GM19438 (cell line): ENCODE data around the gene TENM3.

ENCODE experiments used
- ATAC-seq: cut with Tn5 transposase; IDR thresholded peaks from one replicate; pipeline ENCODE4 v1.9.1; 2021; ENCODE audit warnings: low read depth; ENCODE audit not compliant: unreplicated experiment

Gene TENM3

DNA sequence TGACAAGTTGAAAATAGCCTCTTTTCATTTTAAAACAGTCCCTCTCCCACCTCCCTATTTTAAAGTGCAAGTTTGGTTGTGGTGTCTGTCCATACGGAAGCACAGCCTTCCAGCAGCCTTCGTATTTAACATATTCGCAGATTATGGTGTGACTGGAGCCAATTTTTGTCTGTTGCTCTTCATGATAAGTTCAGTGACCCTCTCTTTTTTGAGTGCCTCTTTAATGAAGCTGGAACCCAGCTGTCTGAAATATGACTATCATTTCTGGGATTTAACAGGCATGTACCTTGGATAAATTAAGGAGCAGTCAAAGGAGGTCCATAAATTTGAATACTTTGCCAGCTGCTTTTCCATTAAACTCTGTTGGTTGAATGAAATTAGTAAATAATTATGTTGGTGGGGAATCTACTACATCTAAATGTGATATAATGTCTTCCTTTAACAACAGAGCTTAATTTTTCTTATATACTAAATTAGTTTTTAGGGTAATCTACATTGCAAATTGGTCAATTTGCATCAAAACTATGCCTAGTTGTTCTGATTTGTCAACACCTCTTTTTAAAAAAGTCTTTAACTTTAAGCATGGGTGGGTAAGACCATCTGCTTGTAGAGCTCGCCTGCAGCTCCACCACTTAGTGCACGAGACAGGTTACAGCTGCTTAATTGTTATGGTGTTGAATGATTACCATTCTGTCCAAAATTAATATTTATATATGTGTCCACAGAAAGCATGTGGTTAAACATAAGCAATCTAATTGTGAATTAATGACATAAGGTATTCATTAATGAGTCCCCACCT, 457.4 kb downstream of the TENM3 start:
- no peak for ATAC-seq

DNA sequence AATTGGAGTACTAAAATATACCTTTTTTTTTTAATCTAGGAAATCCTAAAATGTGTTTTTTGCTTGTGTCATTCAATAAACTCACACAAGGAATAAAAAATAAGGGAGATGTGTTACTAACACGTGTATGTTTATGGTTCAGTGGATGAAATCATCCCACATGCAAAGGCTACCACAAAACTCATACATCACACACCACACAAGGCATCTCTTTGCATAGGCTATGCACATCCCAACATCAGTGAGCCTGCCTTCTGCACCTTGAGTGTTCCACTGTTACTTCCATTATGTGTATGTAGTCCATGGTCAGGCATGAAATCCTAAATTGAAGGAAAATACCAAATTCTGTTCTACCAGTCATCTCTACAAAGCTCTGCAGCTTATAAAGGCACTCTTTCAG, 460.9 kb downstream of the TENM3 start:
- no peak for ATAC-seq

DNA sequence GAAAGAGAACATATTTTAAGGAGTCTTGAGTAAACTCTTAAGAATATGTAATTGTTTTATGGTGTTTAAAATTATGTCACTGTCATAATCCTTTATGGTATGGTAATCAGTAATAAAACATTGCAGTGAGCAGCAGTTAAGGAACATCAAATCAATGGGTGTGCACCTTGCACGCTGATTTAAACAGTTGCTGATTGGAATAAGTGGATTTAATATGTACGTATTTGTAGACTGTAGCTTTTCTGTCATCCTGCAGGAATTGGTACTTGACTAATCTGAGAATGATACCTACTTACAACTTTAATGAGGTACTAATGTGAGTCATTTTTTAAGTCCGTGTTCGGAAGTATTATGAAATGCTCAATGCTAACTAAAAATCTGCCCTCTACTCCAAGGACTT, 461.7 kb downstream of the TENM3 start:
- ATAC-seq = no peak

DNA sequence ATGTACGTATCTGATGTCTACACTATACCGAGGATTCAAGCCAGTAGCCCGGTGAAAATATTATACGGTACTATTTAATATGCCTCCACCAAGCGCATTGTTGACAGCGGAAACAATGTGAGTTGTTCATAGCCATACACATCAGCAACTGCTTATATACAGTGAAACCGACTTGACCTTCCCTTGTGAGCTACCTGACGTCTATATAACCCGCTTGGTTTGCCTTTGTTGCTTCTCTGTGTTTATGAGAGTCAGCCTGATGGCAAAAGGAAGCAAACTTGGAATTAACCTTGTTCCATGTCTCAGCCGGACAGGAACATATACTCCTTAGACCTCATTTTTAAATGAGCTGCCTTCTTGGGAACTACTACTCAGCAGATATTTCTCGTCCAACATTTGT, 462.2 kb downstream of the TENM3 start:
- ATAC-seq = no peak

DNA sequence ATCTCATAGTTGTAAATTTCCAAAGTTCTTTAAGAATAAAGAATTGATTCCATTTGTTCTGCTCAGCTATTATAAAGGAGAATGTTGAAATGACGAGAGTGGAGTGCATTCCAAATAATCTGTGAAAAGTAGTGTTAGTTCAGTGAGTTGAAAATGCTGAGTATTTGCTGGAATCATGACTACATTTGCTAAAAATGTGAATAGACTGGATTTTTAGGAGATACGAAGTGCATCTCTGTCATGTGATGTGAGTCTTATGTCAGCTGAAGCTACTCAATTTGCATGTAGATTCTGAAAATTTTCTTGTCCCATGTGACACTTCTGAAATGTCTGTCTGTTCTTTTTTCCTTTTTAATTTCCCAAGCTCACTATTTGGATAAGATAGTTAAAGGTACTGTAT, 468.0 kb downstream of the TENM3 start:
- ATAC-seq = no peak

DNA sequence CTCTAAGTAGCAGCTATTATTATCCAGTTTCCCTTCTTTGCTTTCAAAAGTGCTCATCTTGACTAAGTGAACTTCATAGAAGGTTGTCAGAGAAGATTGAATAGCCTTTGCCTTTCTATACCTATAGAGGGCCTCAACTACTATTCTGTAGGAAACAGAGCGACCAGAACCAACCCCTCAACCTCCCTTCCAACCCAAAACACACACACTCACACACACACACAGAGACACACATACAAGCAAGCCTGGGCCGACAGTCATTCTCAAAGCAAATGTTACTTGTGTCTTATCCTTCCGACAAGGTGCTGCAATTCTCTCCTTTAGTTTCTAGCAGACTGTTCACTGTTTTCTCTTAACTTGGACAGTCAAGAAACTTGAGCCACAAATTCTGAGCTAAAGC, 472.3 kb downstream of the TENM3 start:
- no peak for ATAC-seq

DNA sequence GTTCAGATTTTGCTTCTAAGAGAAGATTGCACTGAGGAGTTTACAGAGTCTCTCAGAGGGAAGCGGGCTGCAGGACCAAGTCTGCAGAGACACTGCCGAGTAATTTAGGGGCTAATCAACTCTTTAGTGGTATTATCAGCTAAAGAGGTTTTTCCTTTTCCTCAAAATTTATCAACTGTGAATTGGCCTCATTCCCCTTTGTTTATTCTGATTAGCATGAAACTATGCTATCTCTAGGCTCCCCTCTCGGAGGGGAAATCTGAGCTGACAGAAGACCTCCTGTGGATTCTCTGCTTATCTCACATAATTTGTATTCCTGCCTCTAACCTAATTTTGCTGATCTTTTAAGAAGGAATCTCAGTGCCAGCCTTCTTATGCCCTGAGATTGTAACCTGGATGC, 473.0 kb downstream of the TENM3 start:
- ATAC-seq = no peak

DNA sequence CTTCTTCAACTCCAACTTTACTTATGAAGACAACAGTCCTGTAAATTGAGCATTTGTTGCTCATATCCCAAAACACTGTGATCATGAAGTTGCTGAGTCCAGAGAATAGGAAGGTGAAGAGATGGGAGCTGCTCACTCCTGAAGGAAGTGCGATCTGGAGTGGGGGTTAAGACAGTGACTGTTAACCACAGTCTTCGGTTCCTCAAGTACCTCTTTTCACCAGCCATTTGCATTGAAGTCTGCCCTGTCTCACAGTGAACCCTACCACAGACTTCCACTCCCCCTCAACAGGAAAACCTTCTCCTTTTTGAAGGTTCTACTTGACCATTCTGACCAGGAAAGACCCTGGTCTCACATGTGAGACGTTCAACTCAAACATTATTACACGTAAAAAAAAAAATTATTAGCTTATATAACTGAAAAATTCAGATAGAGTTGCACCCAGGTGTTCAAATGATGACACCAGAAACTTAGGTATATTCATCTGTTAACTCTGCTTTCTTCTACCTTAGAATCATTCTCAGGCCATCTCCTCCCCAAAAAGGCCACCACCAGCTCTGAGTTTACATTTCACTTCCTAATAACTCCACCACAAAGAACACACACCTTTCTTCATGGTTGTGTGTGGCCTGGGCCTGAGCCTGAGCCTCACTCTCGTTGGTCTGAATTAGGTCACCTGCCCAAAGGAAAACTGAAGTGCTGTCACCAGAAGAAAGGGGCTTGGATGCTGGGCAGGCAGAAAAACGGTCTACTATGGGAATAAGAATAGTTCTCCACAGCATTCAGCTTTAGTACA, 474.8 kb downstream of the TENM3 start:
- peak; percentile 49 for ATAC-seq

DNA sequence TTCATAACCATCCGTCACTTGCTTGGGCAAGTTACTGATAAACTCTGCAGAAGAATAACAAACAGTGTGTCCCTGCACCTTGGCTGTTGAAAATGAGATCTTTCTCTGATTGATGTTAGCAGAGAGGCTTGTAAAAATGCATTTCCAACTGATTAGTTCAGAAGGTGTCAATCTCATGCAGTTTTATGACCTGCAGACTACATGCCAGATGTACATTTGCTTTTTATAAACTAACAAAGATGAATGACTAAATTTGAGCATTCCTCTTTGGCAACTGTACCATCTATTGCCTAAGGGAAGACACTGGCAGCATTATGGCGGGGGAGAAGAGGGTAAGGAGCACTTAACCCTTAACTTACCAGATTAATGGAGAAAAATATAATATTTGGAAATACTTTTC, 481.2 kb downstream of the TENM3 start:
- no peak for ATAC-seq

DNA sequence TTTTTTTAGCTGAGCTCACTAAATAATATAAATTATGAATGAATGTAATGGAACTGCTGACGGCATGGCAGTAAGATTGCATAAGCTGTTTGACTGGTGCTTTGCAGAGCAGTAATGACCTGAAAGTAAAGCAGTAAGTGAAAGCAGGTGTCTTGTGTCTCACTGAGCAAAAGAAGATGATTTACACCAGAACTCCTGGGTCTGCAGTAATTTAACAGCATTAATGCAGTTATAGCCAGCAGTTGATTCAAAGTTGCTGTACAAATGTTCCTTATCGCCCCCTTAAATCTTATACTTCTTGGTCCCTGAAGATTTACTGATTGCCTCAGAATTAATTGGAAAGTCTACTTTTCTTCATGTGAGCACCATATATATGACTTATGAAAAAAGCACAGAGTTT, 486.3 kb downstream of the TENM3 start:
- ATAC-seq = no peak

DNA sequence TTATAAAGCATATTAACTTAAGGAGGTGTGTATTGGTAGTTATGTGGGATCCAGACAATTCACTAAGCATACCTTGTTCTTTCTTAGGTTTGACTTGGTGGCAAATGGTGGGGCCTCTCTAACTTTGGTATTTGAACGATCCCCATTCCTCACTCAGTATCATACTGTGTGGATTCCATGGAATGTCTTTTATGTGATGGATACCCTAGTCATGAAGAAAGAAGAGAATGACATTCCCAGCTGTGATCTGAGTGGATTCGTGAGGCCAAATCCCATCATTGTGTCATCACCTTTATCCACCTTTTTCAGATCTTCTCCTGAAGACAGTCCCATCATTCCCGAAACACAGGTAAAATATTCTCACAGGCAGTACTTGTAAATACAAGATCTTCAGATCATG, 487.6 kb downstream of the TENM3 start:
- ATAC-seq = no peak

DNA sequence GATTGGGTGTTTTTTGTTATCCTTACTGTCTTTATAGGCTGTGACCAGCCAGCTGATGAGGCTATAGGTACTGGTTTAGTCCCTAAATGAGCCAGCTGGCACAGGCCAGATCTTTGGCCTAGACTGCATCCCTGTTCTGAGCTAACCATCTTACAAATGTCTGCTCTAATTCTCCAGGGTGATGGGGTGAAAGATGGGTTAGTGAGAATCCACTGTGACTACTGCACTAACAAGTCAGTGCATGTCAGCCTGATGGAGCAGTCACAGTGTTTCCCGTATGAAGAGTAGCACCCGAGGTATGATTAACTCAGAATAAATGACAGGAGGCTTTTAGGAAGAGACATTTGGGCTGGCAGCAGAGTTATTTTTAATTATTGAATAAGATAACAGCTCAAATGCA, 493.0 kb downstream of the TENM3 start:
- no peak for ATAC-seq

DNA sequence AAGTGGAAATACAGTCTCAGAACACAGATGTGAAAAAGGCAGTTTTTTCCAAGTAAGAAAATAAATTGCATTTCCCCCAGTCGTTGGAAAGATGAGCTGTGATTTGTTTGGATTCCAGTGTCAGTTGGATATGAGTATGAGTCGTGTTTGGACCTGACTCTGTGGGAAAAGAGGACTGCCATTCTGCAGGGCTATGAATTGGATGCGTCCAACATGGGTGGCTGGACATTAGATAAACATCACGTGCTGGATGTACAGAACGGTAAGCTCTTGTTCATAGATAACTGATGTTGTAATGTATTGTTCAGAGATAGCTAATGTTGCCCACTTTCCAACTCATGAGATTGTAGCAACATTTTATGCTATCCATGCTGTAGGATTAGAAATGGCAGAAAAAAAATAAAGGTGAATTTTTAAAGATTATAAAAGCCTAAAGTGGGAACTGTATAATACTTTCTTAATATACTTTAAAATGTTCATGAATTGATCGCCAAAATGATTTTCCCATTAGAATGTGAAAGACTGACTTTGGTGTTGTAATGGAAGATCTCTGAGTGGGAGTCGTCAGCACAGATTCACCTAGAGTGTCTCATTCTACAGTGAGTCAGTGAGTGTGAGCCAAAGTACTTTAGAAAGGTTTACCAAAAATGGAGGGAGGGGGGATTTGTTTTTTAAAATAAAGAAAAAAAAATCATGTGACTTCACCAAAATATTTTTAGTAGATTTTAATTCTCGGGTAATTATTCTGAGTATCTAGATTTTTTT, 495.3 kb downstream of the TENM3 start:
- ATAC-seq = no peak

DNA sequence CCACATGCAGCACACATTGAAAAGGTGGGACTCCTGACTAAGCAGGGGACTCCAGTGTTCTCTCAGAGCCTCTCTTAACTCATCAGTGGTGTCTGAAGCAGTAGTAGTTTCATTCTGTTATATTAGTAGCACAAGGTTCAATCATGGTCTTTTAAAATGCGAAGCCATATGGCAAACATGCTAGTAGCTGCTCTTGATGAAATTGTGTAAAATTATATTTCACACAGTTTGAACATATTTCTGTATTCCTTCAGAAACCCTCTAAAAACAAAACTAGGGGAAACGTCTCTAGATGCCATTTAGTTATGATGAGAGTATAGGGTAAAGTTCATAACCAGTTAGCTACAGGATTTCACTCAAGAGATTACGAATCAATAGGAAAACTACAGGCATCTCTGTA, 497.1 kb downstream of the TENM3 start:
- ATAC-seq = no peak

DNA sequence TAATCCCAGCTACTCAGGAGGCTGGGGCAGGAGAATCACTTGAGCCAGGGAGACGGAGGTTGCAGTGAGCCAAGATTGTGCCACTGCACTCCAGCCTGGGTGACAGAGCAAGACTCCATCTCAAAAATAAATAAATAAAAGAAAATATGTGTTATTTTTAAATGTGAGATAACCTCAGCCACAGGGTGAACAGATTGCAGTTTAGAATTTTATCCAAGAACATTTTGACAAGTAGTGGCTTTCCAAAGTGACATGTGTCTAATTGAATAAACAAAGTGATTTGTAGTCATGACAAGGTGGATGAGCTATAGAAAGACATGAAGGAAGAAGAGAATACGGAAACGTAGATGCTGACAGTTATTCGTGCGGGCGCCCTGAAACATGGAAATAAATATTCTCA, 497.9 kb downstream of the TENM3 start:
- ATAC-seq = no peak

DNA sequence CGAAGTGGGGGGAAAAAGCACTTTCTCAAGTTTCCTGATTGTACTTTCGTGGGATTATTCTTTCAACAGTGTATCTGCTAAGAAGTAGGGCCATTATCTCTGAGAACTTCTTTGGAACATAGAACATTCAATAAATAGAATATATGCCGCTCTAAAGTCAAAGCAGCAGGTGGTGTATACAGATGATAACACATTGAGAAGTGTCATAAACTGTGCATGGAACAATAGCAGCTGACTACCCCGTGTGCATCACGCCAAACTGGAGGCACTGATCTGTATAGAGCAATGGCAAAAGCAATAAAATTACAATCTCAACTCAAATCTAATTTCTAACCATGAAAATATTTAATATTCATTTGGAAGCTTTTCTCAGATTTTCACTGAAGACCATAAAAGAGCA, 498.7 kb downstream of the TENM3 start:
- no peak for ATAC-seq

DNA sequence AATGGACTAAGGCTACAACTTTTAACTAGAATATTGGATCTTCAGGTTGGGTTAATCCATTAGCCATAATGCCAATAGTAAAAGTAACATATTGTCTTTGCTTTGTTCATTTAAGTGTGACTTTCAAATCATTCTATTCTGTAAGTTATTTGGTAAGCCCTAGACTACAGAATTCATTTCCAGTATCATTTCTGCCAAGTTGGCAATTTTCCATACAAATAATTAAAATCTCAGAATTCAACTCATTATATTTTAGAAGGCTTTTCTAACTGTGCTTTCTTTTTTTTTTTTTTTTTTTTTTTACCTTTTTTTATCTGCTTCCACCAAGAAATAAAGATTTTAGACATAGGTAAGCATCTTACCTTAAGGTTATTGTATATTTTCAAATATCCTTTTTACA, 500.6 kb downstream of the TENM3 start:
- ATAC-seq = no peak

DNA sequence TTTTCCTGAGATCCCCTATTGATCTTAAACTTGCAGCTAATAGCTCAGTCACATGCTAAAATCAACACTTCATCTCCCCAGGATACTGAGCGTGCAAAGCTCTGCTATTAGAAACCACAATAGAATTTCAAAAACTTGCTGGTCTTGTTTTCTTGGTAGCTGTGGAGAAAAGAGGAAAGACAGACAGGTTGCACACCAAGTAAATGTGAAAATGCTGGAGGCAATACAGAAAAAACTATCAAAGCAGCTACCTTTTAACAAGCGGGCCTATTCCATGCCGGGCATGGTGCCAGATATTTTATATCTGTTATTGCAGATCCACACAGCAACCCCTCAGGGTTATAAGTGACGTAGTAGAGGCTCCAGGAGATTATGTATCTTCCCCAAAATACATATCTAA, 502.0 kb downstream of the TENM3 start:
- ATAC-seq = no peak

DNA sequence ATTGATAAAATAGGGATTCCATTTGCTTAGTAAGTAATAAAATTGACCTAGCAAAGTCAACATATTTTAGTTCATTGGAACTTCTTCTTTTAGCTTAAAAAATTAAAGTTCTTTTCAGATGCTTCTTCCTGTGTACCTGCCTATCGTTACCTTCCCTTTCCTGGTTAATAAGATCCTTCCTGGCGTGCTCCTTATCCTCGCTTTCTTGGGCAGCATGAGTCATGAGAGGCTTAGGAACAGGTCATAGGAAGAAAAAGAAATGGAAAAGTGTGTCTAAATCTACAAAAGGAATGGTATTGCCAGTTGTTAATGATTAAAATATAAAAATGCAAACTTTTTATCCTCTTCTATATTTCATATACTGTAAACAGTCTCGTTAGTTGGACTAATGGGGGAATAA, 503.7 kb downstream of the TENM3 start:
- ATAC-seq = no peak

DNA sequence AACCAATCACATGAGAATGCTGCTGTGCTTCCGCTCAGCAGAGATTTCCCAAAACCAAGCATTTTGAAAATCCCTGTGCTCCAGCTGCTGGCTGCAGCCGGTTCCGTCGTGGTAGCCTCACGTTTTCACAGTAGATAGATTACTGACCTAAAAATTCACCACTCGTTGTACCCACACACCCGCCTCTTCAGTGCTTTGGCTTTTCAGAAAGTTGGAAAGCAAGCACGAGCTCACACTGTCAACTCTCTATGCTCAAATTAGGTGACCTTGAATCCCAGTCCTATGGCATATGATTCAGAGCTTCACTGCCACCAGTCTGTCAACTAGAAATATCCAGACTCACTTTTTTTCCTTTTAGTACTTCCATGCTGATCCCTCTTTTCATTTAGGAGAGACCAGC, 505.1 kb downstream of the TENM3 start:
- no peak for ATAC-seq

DNA sequence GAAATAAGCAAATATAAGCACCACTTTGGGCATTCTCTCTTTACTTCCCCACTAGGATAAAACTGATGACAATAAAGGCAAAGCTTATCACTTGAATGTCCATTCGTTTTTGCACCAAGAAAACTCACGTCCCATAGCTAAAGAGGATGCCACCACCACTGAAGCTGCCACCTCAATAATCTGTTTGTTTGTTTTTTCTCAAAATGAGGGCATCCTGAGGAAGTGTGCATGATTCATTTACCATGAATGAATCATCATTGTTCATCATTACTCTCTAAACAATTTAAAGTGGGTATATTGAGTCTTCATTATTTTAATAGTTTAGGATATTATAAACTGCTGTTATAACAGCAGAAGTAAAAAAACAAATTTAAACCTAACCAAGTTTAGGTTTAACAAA, 505.7 kb downstream of the TENM3 start:
- ATAC-seq = no peak
